Measurements from ENCODE around the gene ARL15.

ARL15 gene

GRCh38 chr5:53970475-53970874 is 339.9 kb downstream of the ARL15 start:
- no peak for TF ChIP-seq POLR2A (IDR thresholded peaks at IDR 0.05; ENCODE audit: low read depth, low read length)
- DNase-seq (ENCODE audit: insufficient read length, low spot score): no peak
- no peak for FAIRE-seq

DNA sequence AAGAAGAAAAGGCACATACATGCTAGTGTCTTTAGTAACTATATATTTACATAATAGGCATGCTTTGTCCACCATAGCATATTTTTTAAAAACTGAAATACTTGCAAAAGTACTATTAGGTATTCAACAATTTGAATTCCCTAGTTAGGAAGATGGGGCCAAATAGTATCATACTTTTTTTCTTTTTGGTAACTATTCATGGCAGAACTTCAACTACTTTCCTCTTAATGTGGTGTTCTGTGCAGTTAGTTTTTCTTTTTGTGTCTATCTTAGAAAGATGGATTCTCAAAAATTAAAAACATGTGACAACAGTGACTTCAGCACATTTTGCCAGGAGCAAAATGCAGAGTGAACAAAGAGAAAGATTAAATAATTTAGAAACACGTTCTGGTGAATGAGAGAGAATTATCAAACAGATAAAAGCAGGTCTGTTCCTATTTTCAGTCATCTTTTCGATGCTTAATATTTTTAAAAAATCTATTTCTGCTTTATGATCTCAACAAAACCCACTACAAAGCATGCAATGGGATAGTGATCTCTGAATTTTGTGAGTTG is 341.1 kb downstream of the ARL15 start:
- FAIRE-seq: no peak
- DNase-seq (ENCODE audit: insufficient read length, low spot score): no peak
- TF ChIP-seq POU2F2 (IDR thresholded peaks at IDR 0.05; ENCODE audit: low read depth, low read length): no peak
- TF ChIP-seq POLR2A (IDR thresholded peaks at IDR 0.05; ENCODE audit: low read depth, low read length): no peak
- TF ChIP-seq POLR2AphosphoS5 (IDR thresholded peaks at IDR 0.05; ENCODE audit: low read depth, low read length): no peak
- no peak for TF ChIP-seq TAF1 (IDR thresholded peaks at IDR 0.05; ENCODE audit: low read depth, low read length)
- TF ChIP-seq SPI1 (IDR thresholded peaks at IDR 0.05; ENCODE audit: low read depth, low read length): no peak
- TF ChIP-seq PAX5 (IDR thresholded peaks at IDR 0.05; ENCODE audit: insufficient read depth, low read length, severe bottlenecking): no peak

DNA sequence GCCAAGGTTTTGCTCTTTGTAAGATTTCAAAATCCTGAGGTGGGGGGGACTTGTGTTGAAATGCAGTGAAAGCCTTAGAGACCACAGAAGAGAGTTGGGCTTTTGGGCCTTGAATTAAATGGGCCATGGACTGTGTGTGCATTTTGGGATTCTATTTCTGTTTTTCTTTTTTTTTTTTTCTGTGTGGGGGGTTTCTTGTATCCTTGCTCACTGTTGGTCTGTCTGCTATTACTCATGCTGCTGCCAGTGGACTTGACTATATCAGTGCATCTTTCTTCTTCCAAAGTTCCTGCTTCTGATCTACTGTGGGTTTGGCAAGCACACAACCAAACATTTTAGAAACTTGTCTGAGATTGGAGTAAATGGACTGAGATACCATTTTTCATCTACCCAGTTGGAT is 344.9 kb downstream of the ARL15 start:
- TF ChIP-seq POLR2A (IDR thresholded peaks at IDR 0.05; ENCODE audit: low read depth, low read length) (no peak), SPI1 (IDR thresholded peaks at IDR 0.05; ENCODE audit: low read depth, low read length) (no peak), TAF1 (IDR thresholded peaks at IDR 0.05; ENCODE audit: low read depth, low read length) (no peak), POU2F2 (IDR thresholded peaks at IDR 0.05; ENCODE audit: low read depth, low read length) (no peak), POLR2AphosphoS5 (IDR thresholded peaks at IDR 0.05; ENCODE audit: low read depth, low read length) (no peak), PAX5 (IDR thresholded peaks at IDR 0.05; ENCODE audit: insufficient read depth, low read length, severe bottlenecking) (no peak)
- no peak for FAIRE-seq
- DNase-seq (ENCODE audit: insufficient read length, low spot score): no peak

DNA sequence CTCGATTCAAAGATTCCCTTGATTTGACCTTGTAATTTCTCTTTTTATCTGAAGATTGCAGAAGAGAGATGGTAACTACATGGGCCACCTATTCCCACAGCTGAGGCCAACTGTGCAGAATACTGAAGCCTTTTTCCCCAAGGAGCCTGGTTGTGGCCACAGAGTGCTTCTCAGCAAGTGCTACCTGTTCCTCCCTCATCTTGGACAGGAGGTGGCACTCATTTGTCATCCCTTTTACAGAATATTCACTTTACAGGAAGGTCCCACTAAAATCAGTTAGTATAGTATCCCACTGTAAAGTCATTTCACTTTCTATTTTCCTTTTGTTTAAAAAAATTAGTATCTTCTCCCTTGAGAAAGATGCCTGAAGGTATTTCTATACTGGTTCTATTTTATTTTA is 346.4 kb downstream of the ARL15 start:
- DNase-seq (ENCODE audit: insufficient read length, low spot score) (no peak), FAIRE-seq (no peak)
- TF ChIP-seq SPI1 (IDR thresholded peaks at IDR 0.05; ENCODE audit: low read depth, low read length) (no peak), PAX5 (IDR thresholded peaks at IDR 0.05; ENCODE audit: insufficient read depth, low read length, severe bottlenecking) (no peak), POU2F2 (IDR thresholded peaks at IDR 0.05; ENCODE audit: low read depth, low read length) (no peak), POLR2AphosphoS5 (IDR thresholded peaks at IDR 0.05; ENCODE audit: low read depth, low read length) (no peak), TAF1 (IDR thresholded peaks at IDR 0.05; ENCODE audit: low read depth, low read length) (no peak), POLR2A (IDR thresholded peaks at IDR 0.05; ENCODE audit: low read depth, low read length) (no peak)

- FAIRE-seq (no peak), DNase-seq (ENCODE audit: insufficient read length, low spot score) (no peak)
- no peak for TF ChIP-seq SPI1 (IDR thresholded peaks at IDR 0.05; ENCODE audit: low read depth, low read length)
- no peak for TF ChIP-seq POLR2A (IDR thresholded peaks at IDR 0.05; ENCODE audit: low read depth, low read length)
- TF ChIP-seq POLR2AphosphoS5 (IDR thresholded peaks at IDR 0.05; ENCODE audit: low read depth, low read length): no peak
- TF ChIP-seq PAX5 (IDR thresholded peaks at IDR 0.05; ENCODE audit: insufficient read depth, low read length, severe bottlenecking): no peak
- no peak for TF ChIP-seq TAF1 (IDR thresholded peaks at IDR 0.05; ENCODE audit: low read depth, low read length)
- no peak for TF ChIP-seq POU2F2 (IDR thresholded peaks at IDR 0.05; ENCODE audit: low read depth, low read length)
Measured at GRCh38 chr5:53962306-53962705, 348.1 kb downstream of the ARL15 start.

DNA sequence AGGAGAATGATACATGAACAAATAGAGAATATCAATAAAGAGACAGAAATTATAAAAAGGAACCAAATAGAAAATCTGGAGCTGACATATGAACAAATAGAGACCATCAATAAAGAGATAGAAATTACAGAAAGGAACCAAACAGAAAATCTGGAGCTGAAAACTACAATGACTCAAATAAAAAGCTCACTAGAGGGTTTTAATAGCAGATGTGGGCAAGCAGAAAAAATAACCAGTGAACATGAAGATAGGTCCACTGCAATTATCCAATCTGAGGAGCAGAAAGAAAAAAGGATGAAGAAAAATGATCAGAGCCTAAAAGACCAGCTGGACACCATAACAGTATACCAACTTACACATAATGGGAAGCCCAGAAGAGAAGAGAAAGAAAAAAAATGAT is 353.7 kb downstream of the ARL15 start:
- TF ChIP-seq POLR2AphosphoS5 (IDR thresholded peaks at IDR 0.05; ENCODE audit: low read depth, low read length): no peak
- no peak for TF ChIP-seq TAF1 (IDR thresholded peaks at IDR 0.05; ENCODE audit: low read depth, low read length)
- no peak for TF ChIP-seq SPI1 (IDR thresholded peaks at IDR 0.05; ENCODE audit: low read depth, low read length)
- no peak for TF ChIP-seq POLR2A (IDR thresholded peaks at IDR 0.05; ENCODE audit: low read depth, low read length)
- no peak for TF ChIP-seq POU2F2 (IDR thresholded peaks at IDR 0.05; ENCODE audit: low read depth, low read length)
- TF ChIP-seq PAX5 (IDR thresholded peaks at IDR 0.05; ENCODE audit: insufficient read depth, low read length, severe bottlenecking): no peak
- FAIRE-seq: no peak

GRCh38 chr5:53956196-53956595 is 354.2 kb downstream of the ARL15 start:
- DNase-seq (ENCODE audit: insufficient read length, low spot score) (no peak), FAIRE-seq (no peak)
- no peak for TF ChIP-seq POLR2A (IDR thresholded peaks at IDR 0.05; ENCODE audit: low read depth, low read length)
- no peak for TF ChIP-seq POLR2AphosphoS5 (IDR thresholded peaks at IDR 0.05; ENCODE audit: low read depth, low read length)
- no peak for TF ChIP-seq PAX5 (IDR thresholded peaks at IDR 0.05; ENCODE audit: insufficient read depth, low read length, severe bottlenecking)
- TF ChIP-seq TAF1 (IDR thresholded peaks at IDR 0.05; ENCODE audit: low read depth, low read length): no peak
- TF ChIP-seq POU2F2 (IDR thresholded peaks at IDR 0.05; ENCODE audit: low read depth, low read length): no peak
- no peak for TF ChIP-seq SPI1 (IDR thresholded peaks at IDR 0.05; ENCODE audit: low read depth, low read length)

More for the DNA sequence above, 353.7 kb downstream of the ARL15 start:
- no peak for DNase-seq (ENCODE audit: insufficient read length, low spot score)

DNA sequence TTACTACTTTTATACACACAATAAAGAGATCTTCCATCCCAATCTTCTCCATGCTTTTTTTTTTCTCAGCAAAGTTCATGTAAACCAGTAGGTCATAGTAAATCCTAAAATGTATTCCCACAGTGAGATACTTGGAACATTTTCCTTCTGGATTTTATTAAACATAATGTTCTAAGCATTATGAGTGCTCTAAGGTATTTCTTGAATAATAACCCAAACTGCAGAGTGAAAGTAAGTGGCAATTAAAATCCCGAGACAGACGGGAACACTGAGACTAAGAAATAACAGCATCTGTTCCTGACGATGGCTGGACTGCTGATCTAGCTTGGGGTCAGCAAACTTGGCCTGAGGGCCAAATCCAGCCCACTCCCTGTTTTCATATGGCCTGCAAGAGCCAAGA is 359.8 kb downstream of the ARL15 start:
- no peak for FAIRE-seq
- no peak for DNase-seq (ENCODE audit: insufficient read length, low spot score)
- TF ChIP-seq SPI1 (IDR thresholded peaks at IDR 0.05; ENCODE audit: low read depth, low read length) (no peak), TAF1 (IDR thresholded peaks at IDR 0.05; ENCODE audit: low read depth, low read length) (no peak)

- no peak for FAIRE-seq
- DNase-seq (ENCODE audit: insufficient read length, low spot score): no peak
- TF ChIP-seq POLR2AphosphoS5 (IDR thresholded peaks at IDR 0.05; ENCODE audit: low read depth, low read length) (no peak), POLR2A (IDR thresholded peaks at IDR 0.05; ENCODE audit: low read depth, low read length) (no peak), POU2F2 (IDR thresholded peaks at IDR 0.05; ENCODE audit: low read depth, low read length) (no peak), SPI1 (IDR thresholded peaks at IDR 0.05; ENCODE audit: low read depth, low read length) (no peak), PAX5 (IDR thresholded peaks at IDR 0.05; ENCODE audit: insufficient read depth, low read length, severe bottlenecking) (no peak), TAF1 (IDR thresholded peaks at IDR 0.05; ENCODE audit: low read depth, low read length) (no peak)
Measured at GRCh38 chr5:53948598-53948997, 361.8 kb downstream of the ARL15 start.

GRCh38 chr5:53946405-53947100 is 363.8 kb downstream of the ARL15 start:
- FAIRE-seq (no peak), DNase-seq (ENCODE audit: insufficient read length, low spot score) (no peak)
- TF ChIP-seq POU2F2 (IDR thresholded peaks at IDR 0.05; ENCODE audit: low read depth, low read length) (no peak), POLR2A (IDR thresholded peaks at IDR 0.05; ENCODE audit: low read depth, low read length) (no peak), TAF1 (IDR thresholded peaks at IDR 0.05; ENCODE audit: low read depth, low read length) (no peak), SPI1 (IDR thresholded peaks at IDR 0.05; ENCODE audit: low read depth, low read length) (no peak), PAX5 (IDR thresholded peaks at IDR 0.05; ENCODE audit: insufficient read depth, low read length, severe bottlenecking) (no peak), POLR2AphosphoS5 (IDR thresholded peaks at IDR 0.05; ENCODE audit: low read depth, low read length) (no peak)

All from GM12891 (cell line).